NCI-H524 (cell line): Measurements from ENCODE around the gene FANCI.

Source experiments
- DNase-seq, 2 experiments: peaks; one replicate each; lab custom pipeline; 2025; lab: John Stamatoyannopoulos, UW

The FANCI gene

DNA sequence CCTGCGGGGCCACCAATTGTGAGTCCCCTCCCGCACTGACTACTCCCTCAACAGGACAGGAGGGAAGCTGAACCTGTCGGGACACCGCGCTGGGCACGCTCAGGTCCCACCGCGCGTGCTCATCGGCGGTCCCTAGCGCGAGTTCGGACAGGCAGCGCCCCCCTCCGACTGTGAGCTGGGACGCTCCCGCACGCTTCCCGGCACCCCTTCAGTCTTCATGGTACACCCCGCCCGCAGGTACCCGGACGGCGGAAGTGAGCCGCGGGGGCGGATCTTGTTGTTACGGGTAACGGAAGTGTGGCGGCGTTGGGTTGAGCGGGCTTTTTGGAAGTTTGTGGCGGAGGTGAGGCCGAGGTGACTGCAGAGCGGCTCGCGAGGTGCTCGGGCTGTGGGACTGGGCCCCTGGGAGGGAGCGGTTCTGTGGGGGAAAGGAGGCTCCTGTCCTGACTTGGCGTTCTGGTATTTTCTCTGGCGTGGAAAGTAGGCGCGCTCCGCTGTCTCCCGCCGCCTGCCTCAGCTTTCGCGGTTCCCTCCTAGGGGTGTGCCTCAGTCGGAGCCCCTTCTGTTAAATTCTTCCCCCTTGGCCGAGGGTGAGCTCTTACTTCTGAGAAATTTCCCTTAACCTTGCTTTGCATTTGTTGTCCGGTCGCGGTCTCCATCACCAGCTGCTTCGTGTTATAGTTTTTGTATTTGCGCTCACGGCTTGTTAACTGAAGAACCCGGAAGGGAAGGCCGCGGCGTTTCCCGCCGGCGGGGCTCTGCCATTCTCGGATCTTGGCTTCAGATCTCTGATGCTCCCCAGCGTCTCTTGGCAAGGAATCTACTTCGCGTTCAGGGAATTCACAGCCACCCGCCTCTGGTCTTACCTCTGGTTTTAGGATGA, at the start of gene FANCI:
Gene FANCI, plus strand, starts transcription at position 289 of the 883 bp plus-strand sequence. CDS start 3,669 bp downstream, outside the sequence.
- peak; percentile 93 to 96 for DNase-seq

GRCh38 chr15:89194608-89195007, 49.2 kb upstream of the FANCI start:
- DNase-seq = no peak

DNA sequence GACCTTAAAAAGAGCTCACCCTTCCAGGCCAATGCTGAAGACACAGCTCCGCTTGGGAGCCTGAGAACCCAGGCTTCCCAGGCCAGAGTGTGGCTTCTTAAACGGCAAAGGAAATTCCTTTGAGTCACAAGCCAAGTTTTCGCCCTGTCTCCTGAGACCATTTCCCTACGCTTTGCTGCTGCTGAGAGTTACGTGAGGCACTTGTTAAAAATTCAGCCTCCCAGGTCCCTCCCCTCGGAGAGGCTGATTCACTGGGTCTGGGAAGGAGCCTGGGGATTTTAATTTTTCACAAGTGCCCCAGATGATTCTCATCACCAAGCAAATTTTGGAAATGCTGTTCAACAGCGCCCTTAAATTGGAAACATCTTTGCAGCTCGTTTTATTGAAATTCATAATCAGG, 47.9 kb upstream of the FANCI start:
- no peak for DNase-seq

- no peak for DNase-seq
These were observed 47.5 kb upstream of the FANCI start for GRCh38 chr15:89196241-89196640.

- DNase-seq = no peak
These were observed 46.8 kb upstream of the FANCI start for GRCh38 chr15:89196994-89197393.

DNA sequence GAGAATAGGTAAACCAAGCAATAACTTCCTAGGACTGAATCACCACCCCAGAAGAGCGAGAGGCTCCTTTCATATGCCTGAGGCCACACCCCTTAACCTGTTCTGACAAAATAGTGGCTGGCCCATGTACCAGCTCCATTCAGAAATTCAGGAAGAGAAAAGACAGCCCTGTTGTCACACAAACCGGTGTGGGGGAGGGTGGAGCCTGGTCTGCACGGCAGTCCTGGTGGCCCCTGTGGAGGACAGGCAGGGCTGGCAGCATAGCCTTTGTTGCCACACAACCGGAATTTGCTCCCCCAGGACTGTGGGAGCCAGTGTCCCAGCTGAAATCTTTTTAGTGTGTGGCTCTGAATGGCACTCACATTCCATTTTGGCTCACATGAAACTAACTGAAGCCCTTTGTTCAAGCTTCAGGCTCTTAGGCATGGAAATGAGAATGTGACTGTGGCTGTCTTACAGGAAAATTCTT, 46.2 kb upstream of the FANCI start:
- DNase-seq = no peak

GRCh38 chr15:89198196-89198595, 45.6 kb upstream of the FANCI start:
- DNase-seq = no peak

DNA sequence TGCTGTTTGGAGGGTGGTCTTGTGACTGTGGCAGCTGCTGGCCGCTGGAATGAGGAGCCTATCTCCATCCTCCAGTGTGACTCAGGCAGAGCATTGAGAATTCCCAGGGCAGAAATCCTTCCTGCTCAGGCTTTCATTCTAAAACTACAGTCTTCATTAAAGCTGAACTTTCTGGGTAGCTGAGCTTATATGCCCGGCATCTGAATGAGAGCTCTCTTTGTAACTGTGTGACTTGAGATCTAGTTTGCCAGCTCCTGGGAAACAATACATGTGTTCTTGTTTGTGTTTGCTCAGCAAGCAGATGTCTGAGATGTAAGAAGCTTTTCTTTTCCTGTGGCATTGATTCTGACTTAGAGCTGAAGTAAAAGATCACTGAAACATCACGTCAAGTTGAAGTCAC, 44.8 kb upstream of the FANCI start:
- no peak for DNase-seq

GRCh38 chr15:89199746-89200145, 44.0 kb upstream of the FANCI start:
- DNase-seq = no peak

DNA sequence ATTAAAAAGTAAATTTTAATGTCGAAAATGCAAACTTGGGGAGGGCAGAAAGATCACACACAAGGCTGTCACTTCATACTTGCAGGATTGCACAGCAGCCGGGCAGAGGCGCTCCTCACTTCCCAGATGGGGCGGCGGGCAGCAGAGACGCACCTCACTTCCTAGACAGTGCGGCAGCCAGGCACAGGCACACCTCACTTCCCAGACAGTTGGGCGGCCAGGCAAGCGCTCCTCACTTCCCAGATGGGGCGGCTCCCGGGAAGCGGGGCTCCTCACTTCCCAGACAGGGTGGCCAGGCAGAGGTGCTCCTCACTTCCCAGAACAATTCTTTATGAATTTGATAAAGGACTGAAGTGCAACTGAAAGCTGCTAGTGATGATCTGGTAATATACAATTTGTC, 43.6 kb upstream of the FANCI start:
- DNase-seq = no peak

DNA sequence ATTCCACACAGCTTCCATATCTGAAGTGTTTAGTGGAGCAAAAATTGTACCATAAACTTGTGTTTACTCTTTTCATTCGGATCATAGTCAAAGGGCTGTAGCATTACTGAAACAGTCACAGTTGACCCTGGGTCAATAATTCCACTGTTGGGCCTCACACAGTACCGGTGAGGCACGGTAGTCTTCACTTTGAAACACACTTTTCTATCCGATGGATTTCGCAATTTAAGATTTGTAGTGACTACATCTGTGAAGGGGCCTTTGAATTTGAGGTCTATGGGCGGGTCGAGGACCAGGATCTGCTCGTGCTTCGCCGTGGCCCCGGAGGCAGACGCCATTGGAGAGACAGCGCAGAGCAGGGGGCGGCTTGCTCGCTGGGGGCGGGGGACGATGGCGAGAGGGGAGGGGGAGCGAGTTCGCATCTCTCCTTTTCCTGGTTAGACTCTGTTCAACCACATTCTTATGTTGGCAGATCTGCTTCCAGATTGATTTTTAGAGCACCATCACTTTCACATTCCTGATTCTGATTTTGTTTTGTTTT, 42.2 kb upstream of the FANCI start:
- DNase-seq = no peak

GRCh38 chr15:89203705-89204273, 40.0 kb upstream of the FANCI start:
- DNase-seq = no peak

DNA sequence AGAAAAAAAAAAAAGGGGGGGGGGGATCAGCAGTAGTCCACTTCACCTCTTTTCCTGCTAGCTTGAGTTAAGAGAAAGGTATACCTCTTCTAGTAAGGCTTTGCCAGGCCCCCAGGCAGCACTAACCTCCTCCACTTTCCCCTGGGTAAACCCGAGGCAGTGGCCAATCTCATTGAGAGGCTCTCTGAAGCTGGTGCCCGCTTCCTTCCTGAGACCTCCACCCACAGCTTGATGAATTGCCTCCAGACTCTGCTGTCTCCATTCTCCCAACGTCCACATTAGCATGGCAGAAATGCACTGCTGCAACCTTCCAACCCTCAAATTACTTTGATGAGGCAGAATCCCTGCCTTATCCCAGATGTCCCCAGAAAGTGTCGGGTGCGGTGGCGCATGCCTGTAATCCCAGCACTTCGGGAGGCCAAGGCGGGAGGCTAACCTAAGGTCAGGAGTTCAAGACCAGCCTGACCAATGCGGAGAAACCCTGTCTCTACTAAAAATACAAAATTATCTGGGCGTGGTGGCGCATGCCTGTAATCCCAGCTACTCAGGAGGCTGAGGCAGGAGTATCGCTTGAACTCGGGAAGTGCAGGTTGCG, 37.7 kb upstream of the FANCI start:
- no peak for DNase-seq

DNA sequence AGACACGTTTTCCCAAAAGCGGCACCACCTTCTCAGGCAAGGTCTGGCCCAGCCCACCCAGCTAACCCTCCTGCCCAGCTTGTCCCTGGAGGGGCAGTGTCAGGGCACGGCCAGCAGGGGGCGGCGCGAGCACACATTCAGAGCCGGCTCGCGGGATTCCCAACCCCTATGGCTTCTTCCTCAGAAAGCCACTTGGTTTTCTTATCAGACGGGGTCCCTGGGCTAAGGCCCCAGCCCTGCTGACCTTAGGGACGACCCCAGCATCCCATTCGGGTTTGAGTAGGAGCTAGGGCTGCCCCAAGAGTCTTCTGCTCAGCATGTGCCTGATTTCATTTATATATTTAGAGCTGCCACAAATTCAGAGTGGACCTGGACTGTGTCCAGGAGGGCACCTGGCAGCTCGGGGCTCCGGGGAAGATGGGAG, 36.9 kb upstream of the FANCI start:
- peak; percentile 69 to 78 for DNase-seq

DNA sequence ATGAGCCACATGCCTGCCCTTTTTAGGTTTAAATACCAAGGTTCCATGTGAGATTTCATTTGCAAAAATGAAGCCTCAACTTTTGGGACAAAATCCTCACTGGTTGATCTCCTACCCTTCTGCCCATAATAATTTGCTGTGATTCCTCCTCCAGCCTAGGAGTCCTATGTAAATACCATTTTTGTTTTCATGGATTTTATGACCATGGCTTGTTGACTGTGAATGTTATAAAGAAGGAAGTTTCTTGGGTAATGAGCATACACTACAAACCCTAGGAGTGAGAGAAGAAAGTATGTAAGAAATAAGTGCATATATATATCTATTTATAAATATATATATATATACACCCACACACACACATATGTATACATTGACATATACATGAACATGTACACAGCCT, 35.5 kb upstream of the FANCI start:
- no peak for DNase-seq

- no peak for DNase-seq
These were observed 34.7 kb upstream of the FANCI start for GRCh38 chr15:89209057-89209456.

- no peak for DNase-seq
These were observed 32.1 kb upstream of the FANCI start for GRCh38 chr15:89211678-89212170.

DNA sequence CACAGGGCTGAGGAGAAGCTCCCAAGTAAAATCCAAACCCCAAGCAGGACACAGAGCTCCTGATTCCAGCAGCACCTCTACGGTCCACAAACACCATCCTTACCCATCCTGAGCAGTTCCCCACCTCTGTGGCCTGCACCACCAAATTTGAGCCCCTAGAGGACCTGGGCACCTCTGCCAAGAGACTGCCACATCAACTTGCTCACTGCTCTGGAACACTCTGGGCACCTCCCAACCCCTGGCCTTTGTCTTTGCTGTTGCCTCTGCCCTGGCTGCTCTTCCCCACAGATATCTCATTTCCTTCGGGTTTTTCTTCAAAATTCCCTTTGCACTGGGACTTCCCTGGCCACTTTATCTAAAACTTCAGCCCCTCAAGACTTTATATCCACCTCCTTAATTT, 28.2 kb upstream of the FANCI start:
- no peak for DNase-seq

DNA sequence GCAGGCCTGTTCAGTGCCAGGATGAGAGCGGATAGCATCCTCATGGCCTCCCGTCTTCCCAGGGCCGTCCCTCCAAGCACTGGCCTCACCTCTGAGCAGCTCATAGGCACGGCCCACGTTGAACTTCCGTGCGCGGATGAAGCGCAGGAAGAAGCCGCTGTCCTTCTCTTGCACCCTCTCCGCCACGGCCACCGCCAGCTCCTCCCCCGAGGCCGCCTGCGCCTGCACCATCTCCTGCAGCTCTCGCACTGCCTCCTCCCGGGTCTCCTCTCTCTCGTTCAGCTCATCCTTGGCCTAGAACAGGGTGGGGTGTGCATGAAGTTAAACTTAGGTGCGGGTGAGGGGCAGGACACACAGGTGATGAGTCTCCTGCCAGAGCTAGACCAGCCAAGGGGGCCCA, 26.7 kb upstream of the FANCI start:
- DNase-seq = no peak

DNA sequence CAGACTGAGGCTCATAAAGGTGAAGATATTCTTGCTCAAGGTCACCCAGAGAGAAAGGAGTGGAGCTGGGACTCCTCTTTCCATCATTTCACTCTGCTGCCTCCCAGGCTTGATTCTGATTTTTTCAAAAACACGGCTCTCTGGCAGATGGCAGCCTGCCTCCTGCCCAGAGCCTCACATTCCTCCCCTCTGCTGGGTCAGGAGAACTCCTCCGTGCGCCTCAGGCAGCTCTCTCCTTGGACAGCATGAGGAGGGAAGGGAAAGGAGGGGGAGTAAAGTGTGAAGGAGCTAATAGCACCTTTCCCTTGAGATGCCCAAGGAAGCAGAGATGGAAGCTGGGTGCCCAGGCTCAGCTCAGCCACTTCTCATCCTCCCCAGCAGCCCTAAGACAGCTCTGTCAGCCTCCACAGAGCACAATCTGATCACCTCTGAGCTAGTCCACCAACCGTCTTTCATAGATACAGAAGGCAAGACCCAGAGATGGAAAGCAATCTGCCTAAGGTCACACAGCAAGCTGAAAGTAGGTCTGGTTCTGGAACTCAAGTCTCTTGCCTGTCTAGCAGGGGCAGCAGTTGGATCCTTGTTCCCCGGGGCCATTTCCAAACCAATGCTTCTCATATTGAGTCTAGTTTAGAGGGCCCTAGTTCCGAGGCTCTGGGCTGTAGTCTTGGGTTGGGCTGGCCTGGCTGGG, 25.9 kb upstream of the FANCI start:
- DNase-seq = no peak

DNA sequence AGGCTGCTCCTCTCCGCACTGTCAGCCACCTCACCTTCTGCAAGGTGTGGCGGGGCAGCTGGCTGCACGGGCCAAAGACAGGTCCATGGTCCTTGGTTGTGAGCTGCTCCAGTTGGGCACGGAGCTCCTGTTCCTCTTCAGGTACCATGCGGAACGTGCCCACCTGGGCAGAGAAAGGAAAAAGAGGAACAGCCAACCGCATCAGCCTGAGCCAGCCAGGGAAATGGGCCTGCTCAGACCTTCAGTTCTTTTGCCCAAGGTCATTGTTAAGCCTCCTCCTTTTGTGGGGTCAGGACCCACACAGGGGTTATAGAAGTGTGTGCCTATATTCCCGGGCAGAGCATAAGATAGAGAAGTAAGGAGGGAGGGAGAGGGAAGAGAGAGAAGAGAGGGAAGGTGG, 25.2 kb upstream of the FANCI start:
- no peak for DNase-seq

GRCh38 chr15:89221543-89221942, 22.2 kb upstream of the FANCI start, which contains the start of gene RLBP1:
RLBP1 (minus strand) TSS chr15:89221579; CDS start chr15:89218975, 2,604 bp downstream.
- DNase-seq = no peak
